ENCODE measurements around the gene PALS1.

Gene PALS1
- total RNA-seq = 5.6 to 22.8 (median 12.8) reads per million in 18 experiments

DNA sequence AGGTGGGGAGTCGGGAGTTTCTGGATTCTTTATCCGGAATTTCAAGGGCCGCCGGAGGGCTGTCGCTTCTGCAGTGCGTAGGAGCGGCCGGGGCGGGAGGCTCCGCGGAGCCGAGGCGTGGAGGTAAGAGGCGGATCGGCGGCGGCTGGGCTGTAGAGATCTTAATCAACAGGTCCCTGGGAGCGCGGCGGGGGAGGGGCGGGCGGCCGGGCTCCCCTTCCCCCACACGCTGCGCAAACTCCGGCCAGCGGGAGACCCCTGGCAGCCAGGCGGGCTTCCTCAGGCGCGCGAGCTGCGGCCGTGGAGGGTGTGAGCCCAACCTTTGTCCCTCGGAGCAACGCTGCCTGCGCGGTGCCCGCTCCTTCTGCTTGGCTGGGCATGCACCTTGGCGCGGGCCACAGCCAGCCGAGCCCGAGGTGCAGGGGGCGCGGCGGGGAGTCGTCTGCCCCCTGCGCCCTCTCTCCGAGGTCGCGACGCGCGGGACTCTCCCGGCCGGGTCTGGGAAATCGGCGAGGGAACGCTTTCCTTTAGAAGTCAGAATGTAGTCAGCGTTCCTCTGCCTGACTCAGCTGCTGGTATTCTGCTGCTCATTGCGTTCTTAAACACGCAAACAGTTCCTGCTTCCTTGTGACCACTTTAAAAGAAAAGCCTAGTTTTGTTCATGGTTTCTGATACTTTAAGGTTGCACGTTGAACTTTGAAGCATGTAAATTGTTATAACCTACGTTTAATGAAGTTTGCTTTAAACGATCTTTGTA, at the start of gene PALS1:
PALS1 (plus strand) TSS at position 25 of the 757 bp plus-strand sequence. CDS start 37,736 bp downstream, outside the sequence.
- peak; percentile 44 to 71 for DNase-seq

DNA sequence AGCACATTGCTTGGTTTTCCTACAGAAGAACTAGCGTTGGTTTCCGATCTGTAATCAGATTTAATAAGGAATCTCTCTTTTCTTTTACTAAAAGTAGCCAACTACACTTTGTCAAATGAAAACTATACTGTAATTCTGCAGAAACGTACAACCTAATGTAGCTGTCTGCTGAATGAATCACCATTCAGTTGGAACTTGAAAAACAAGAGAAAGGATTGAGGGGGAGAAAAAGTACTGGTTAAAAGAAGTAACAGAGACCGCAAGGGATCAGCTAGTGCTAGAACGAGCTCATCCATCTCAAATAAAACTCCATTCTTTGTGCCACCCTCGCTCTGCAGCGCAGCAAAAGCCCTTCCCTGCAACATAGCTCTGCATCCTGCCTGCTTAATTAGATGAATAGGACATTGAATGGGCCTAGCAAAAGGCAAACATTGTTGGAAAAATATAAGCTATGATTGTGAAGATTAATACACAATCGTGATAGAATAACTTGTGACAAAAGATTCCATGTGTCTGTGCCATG, 49.4 kb upstream of the PALS1 start:
- DNase-seq = no peak

GRCh38 chr14:67192366-67192765, 48.9 kb upstream of the PALS1 start:
- no peak for DNase-seq

DNA sequence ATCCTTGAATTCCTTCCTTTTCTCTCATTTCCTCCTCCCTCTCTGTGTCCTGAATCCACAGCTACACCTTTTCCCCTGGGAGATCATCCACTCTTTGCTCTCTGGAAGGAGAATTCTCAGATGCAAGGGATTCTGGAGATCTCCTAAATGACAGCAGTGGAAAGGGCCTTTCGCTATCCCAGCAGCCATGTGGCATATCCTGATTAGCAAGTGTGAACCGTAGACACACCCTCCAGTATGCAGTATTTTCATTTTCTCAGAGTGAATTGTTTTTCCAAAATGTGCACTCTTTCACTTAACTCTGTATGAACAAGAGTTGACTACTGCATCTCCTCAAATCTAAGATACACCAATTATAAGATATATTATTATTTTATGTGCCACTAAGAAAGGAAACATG, 46.0 kb upstream of the PALS1 start:
- no peak for DNase-seq

GRCh38 chr14:67199016-67199415, 42.2 kb upstream of the PALS1 start:
- DNase-seq = no peak

DNA sequence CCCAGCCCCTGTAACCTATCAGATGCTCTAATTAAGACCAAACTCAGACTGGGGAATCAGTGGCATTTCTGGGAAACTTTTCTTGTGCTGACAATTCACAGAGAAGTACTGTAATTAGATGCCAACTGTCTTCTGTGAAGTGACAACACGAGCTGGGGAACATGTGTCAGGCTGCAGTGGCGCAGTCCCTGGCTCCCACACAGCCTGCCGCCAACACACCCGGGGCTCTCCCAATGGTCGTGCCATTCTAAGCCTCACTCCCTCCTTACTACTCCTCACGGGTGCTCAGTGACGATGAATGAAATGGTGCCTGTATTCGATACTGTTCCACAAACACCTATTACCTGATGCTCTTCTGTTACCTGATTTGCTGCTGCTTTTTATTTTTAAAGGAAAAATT, 33.4 kb upstream of the PALS1 start:
- no peak for DNase-seq

- DNase-seq = no peak
Observed at GRCh38 chr14:67218126-67218525, 23.1 kb upstream of the PALS1 start.

GRCh38 chr14:67221248-67221981, 19.8 kb upstream of the PALS1 start:
- no peak for DNase-seq

- DNase-seq = no peak
Observed at GRCh38 chr14:67221982-67222328, 19.3 kb upstream of the PALS1 start.

DNA sequence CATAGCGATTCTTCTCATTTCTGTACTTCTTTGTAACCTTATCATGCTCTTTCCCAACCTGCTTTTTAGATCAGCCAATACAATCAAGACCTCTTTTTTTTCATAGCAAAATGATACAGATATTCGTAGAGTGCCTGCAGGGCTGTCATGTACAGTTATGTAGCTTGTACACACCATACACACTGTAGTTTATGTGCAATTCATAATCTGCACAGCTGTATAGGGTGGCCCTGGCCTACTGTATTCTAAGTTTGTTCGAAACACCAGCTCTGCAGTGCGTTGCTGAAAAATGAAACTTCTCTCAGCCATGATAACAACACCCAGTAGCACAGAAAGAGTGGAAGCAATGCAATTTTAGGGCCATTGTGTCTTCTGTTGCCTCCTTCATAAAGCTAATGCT, 15.7 kb upstream of the PALS1 start:
- no peak for DNase-seq

DNA sequence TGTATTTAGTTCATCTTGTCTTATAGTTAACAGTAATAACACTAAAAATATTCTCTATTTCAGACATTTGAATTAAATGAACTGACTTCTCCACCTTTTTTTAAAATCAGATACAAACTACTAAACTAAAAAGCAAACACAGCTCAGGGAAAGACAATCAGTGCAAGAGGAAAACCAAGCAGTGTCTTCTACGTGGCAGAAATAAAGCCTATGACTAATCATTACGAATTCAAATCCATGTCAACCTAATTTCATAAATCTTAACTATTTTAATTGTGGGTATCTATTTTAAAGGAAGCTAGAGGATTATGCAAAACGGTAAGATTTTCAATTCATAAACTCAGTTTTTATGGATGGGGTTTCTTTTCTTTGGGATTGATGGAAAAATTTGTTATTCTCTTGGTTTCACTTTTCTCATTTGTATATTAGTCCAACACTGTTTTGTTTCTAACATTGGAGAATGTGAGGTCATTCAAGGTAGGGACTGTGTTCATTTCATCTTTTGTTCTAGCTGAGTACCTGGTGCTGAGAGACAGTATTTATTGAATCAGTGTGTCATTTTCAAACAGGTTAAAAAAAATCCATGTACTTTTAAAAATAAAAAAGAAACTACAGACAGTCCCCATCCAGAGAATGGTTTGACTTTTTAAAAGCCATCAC, 12.8 kb upstream of the PALS1 start:
- DNase-seq = no peak

- DNase-seq = no peak
Observed at GRCh38 chr14:67232066-67232465, 9.2 kb upstream of the PALS1 start.

- no peak for DNase-seq
Observed at GRCh38 chr14:67232621-67233020, 8.6 kb upstream of the PALS1 start.

GRCh38 chr14:67237591-67237990, 3.6 kb upstream of the PALS1 start:
- no peak for DNase-seq

DNA sequence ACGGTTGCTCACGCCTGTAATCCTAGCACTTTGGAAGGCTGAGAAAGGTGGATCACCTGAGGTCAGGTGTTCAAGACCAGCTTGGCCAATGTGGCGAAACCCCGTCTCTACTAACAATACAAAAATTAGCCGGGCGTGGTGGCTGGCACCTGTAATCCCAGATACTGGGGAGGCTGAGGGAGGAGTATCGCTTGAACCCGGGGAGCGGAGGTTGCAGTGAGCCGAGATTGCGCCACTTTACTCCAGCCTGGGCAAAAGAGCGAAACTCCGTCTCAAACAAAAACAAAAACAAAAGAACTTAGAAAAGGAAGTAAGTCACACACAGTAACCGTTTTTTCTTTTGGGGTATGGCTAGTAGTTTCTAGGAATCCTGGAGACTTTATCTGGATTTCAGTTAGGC, 1.7 kb upstream of the PALS1 start:
- DNase-seq = no peak

DNA sequence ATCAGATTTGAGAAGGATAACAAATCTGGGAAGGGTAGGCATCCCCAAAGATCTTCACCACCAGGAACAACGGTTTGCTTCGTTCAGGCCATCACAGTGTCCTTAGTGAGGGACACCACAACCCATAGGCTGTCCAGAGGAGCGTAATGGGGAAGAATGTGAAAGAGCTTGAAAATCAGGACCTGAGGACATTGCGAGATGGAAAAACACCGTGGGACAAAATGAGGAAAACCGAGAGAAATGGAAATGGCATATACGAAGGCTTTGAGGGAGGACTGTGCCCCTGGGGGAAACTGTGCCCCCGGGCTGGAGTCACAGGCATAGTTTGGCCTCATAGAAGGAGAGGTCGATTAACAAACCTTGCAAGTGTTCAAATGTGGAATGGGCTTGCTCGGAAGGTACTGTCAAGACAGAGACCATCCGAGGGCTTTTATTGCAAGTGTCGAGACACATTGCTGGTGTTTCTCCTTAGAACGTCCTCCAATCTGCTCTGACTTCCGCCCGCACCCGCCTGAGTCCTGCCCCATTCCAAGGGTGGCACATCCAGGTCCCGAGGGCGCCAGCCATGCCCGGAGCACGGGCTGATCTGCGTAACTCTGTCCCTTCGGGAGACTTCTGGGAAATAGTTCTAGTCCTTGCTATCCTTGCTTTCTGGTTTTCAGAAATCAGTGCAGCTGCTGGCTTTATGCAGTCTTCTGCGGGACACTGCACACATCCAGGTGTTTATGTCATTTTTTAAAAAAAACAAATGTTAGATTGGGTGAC, 885 bp upstream of the PALS1 start:
- peak; percentile 53 to 71 for DNase-seq

DNA sequence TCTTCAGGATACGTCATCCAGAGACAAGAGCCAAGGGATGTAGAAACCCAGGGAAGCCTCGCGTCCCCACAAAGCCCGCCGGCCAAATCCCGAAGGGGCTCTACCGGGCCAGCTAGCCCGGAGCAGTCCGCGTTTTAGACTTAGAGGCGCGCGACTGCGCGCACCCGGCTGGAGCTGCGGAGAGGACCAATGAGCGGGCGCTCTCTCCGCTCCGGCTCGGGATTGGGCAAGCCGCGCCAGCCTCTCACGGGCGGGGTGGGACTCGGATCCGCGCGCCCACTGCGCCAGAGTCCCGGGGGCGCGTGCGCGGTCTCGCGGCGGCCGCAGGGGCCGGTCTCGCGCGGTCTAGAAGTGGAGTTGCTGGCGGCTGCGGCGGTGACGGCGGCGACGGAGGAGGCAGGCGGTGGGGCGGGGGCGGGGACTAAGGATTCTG, 241 bp upstream of the PALS1 start:
- DNase-seq = peak; percentile 97 to 98

- no peak for DNase-seq
Observed at GRCh38 chr14:67242168-67242420, 859 bp downstream of the PALS1 start.

DNA sequence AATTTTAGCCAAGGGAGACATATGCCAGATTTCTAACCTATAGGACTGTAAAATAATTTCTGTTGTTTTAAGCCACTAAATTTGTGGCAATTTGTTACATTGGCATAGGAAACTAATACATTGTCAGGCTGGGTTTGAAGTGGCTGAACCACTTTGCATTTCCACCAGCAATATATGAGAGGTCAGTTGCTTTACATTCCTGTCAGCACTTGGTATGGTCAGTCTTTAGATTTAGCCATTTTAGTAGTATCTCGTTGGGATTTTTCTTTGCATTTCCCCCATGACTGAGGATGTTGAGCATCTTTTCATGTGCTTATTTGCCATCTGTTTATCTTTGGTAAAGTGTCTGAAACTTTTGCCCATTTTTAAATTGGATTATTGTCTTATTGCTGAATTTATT, 3.9 kb downstream of the PALS1 start:
- DNase-seq = no peak

DNA sequence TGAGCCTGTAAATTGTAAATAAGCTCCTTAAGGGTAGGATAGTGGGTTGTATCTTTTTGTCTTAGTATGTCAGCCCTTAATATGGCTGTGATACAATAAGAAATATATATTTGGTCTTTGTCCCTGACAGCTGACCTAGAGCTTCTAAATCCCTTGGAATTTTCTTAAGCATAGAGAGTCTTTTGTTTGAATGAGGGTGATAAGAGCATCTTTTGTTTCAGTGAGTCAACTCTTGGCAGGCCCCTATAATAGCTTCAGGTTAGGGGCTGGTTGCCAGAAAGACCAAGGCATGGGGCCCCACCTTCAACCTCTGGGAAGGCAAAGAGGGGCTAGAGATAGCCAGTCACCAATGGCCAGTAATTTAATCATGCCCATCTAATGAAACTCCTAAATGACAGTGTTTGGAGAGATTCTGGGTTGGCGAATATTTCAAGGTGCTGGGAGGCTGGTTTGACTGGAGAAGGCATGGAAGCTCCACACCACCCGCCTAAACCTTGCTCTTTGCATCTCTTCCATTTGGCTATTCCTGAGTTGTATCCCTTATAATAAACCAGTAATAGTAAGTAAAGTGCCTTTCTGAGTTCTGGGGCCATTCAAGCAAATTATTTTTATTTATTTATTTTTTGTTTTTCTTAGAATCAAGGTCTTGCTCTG, 10.5 kb downstream of the PALS1 start:
- no peak for DNase-seq

GRCh38 chr14:67253076-67253635, 11.9 kb downstream of the PALS1 start:
- DNase-seq = no peak

DNA sequence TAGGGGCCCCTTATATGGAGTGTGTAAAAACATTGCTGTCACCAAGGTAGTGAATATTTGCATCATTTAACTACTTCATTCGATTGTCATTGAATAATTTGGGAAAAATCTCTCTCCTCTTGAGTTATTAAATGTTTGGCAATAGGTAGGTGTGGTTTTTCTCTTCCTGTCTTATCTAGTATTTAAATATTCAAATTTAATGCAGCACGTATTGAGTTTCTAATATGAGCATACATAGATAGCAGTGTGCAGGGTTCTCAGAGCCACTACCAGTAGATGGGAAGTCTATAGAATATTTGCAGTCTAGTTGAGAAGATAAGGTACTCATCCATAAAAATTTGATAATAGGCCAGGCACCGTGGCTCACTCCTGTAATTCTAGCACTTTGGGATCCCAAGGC, 16.7 kb downstream of the PALS1 start:
- no peak for DNase-seq

Measured in inflammatory macrophage (primary cell).